Bronchial epithelial cell (primary cell): ENCODE measurements around the gene RORC. TPM values are rescaled to one million over a fixed set of nuclear protein-coding genes. Genes with fewer than 3 reads are reported as not detected.
"Not testable (repeated sequence)": the region's sequence is repeated elsewhere in the genome, so short reads cannot be mapped to it uniquely, and the experiment has no call there.

ENCODE experiments used
- DNase-seq: peaks from one replicate; pipeline ENCODE4 v3.0.0-alpha.2; 2010; ENCODE audit warnings: low read depth
- FAIRE-seq: peaks from 2 replicates; lab custom pipeline; 2011; peaks lifted over from hg19 to GRCh38; lab: Jason Lieb, UNC
- H3K27me3 ChIP-seq: 2 replicates; pipeline ENCODE4 v1.5.1; 2011; ENCODE audit warnings: low read length; ENCODE audit not compliant: control insufficient read depth, insufficient read depth
- H3K36me3 ChIP-seq: 2 replicates; pipeline ENCODE4 v1.5.1; 2011; ENCODE audit warnings: low read length; ENCODE audit not compliant: control insufficient read depth, insufficient read depth
- H3K4me3 ChIP-seq: 2 replicates; pipeline ENCODE4 v1.5.1; 2011; ENCODE audit warnings: mild to moderate bottlenecking, low read depth, low read length, control low read depth
- CTCF ChIP-seq: IDR thresholded peaks from 2 replicates; pipeline ENCODE4 v1.5.1; 2011; ENCODE audit warnings: mild to moderate bottlenecking, moderate library complexity, low read length, control low read depth, inconsistent platforms; ENCODE audit not compliant: insufficient read depth, severe bottlenecking
- total RNA-seq: library from RNA; depleted of rRNA; stranded (reverse); fragments of >200 nt; gene quantifications from 2 replicates; pipeline ENCODE4 v1.2.1, GENCODE V29; 2014

RORC gene
- total RNA-seq, 1 donor from 2014 or later: 0.26 TPM

- no peak for TF ChIP-seq CTCF
- FAIRE-seq (no peak), DNase-seq (no peak)
- H3K27me3 ChIP-seq: no peaks in the 10 kb centered on the region
- no peaks in the 10 kb centered on the region for H3K36me3 ChIP-seq
- no peak overlapping the region for H3K4me3 ChIP-seq
These were observed 57.2 kb downstream of the RORC start for GRCh38 chr1:151774256-151774922.

- peak; percentile 97 for FAIRE-seq
- DNase-seq: peak; percentile 98
- TF ChIP-seq CTCF: no peak
- Histone ChIP-seq H3K36me3 (no peaks in the 10 kb centered on the region), H3K4me3 (no peak overlapping the region), H3K27me3 (no peaks in the 10 kb centered on the region)
These were observed 57.9 kb downstream of the RORC start for GRCh38 chr1:151773702-151774101.

- not testable (repeated sequence) for FAIRE-seq, H3K4me3 ChIP-seq, DNase-seq, H3K36me3 ChIP-seq, H3K27me3 ChIP-seq
These were observed 62.3 kb downstream of the RORC start for GRCh38 chr1:151769270-151769669.

- H3K27me3 ChIP-seq, FAIRE-seq, H3K4me3 ChIP-seq, H3K36me3 ChIP-seq: not testable (repeated sequence)
- peak; percentile 79 for DNase-seq
These were observed 63.1 kb downstream of the RORC start for GRCh38 chr1:151768351-151769066.

GRCh38 chr1:151763990-151764389 is 67.6 kb downstream of the RORC start:
- Histone ChIP-seq H3K4me3 (peak overlapping the region; percentile 70), H3K36me3 (peaks cover 6% of the 10 kb centered on the region), H3K27me3 (no peaks in the 10 kb centered on the region)
- no peak for TF ChIP-seq CTCF
- DNase-seq (no peak), FAIRE-seq (no peak)

GRCh38 chr1:151762941-151763921 is 68.4 kb downstream of the RORC start, which contains the start of gene MRPL9:
TSS of gene MRPL9 (minus strand) at chr1:151763496. CDS start at chr1:151763479, 17 bp downstream.
- H3K36me3 ChIP-seq: peaks cover 6% of the 10 kb centered on the region
- H3K4me3 ChIP-seq: peak within 1 kb of the TSS; percentile 70
- FAIRE-seq (no peak), DNase-seq (peak; percentile 48)
- H3K27me3 ChIP-seq: no peaks in the 10 kb centered on the region
- no peak for TF ChIP-seq CTCF
